Breast epithelium (tissue), 4 donors: ENCODE results near the gene MSANTD1. TPM values are rescaled to one million over a fixed set of nuclear protein-coding genes. Genes with fewer than 3 reads are reported as not detected.

Experiments used
- DNase-seq, 2 donors: peaks; one replicate each; pipeline ENCODE4 v3.0.0-alpha.2; 2019; ENCODE audit warnings: low spot score in 2 of 2
- H3K27ac ChIP-seq, 2 donors: fragments of 200-600 bp; sonication (generic) in 1 of 2; one replicate each; pipeline ENCODE4 v1.5.1; 2016 to 2019; ENCODE audit warnings: mild to moderate bottlenecking in 1 of 2
- H3K27me3 ChIP-seq, 2 donors: fragments of 200-600 bp; sonication (generic) in 1 of 2; one replicate each; pipeline versions ENCODE4 v1.5.1 to v1.6.0; 2017 to 2019; ENCODE audit warnings: control low read depth in 1 of 2, mild to moderate bottlenecking in 1 of 2
- H3K36me3 ChIP-seq: fragments of 200-600 bp; one replicate; pipeline ENCODE4 v1.5.1; 2019
- H3K4me1 ChIP-seq, 2 donors: fragments of 200-600 bp; sonication (generic); one replicate each; pipeline ENCODE4 v1.5.1; 2016 to 2019; ENCODE audit warnings: control low read depth in 1 of 2
- H3K4me3 ChIP-seq, 3 donors: fragments of 200-600 bp; sonication (generic); 1 replicate in 2 of 3; 2 replicates in 1 of 3; pipeline ENCODE4 v1.5.1; 2016 to 2019; ENCODE audit warnings: mild to moderate bottlenecking in 3 of 3, moderate library complexity in 2 of 3
- H3K9me3 ChIP-seq, 2 donors: fragments of 200-600 bp; sonication (generic) in 1 of 2; one replicate each; pipeline ENCODE4 v1.5.1; 2016 to 2019; ENCODE audit warnings: control low read depth in 1 of 2
- CTCF ChIP-seq, 3 donors: fragments of 450-650 bp; IDR thresholded peaks; one replicate each; pipeline ENCODE4 v1.5.1; 2016 to 2017; ENCODE audit warnings: antibody characterized with exemption in 3 of 3, mild to moderate bottlenecking in 3 of 3, moderate library complexity in 3 of 3
- POLR2A ChIP-seq: fragments of 450-650 bp; IDR thresholded peaks from one replicate; pipeline ENCODE4 v1.6.1; 2016; ENCODE audit warnings: antibody characterized with exemption, mild to moderate bottlenecking, moderate library complexity
- POLR2AphosphoS5 ChIP-seq, 3 donors: sonication (generic); formaldehyde crosslinking; IDR thresholded peaks; one replicate each; pipeline ENCODE4 v1.6.1; 2017; ENCODE audit warnings: antibody characterized with exemption in 3 of 3
- intact Hi-C: fragments of 100-400 bp; cut with DNase I; formaldehyde crosslinking; loops from one replicate; pipeline ENCODE4 v1.15.1; 2023; ENCODE audit warnings: low total_unique reads
- total RNA-seq, 3 donors: library from RNA; depleted of rRNA; stranded (reverse); fragments of >200 nt; gene quantifications; one replicate each; pipeline ENCODE4 v1.1.0, GENCODE V29; 2016

The MSANTD1 gene
- total RNA-seq, 3 donors from 2014 or later: 0.48 to 0.88 (median 0.66) TPM

DNA sequence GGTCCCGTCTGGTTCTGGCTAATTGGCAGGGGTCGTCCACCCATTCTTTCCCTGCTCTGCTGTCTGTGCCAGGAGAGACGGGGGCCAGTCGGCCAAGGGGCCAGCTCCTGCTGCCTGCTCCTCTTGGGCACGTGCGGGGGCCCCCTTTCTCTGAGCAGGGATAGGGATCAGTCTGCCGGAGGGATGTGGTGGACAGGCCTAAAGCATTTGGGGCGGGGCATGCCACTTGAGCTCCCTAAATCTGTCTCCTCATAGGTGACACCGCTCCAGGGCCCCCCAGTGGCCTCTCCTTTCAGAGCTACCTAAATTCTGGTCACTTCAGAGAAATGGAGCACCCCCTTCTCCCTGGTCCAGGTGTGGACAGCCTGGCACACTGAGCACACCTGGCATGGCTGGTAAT, 4.2 kb upstream of the MSANTD1 start:
- TF ChIP-seq CTCF (IDR thresholded peaks at IDR 0.05): no peak
- TF ChIP-seq POLR2AphosphoS5 (IDR thresholded peaks at IDR 0.05): no peak
- TF ChIP-seq POLR2A: no peak
- no peak overlapping the region for H3K4me3 ChIP-seq
- H3K36me3 ChIP-seq: no peaks in the 10 kb centered on the region
- no peak overlapping the region for H3K27ac ChIP-seq
- no peak for DNase-seq
- intact Hi-C loops: no loop called here
- no peaks in the 10 kb centered on the region for H3K9me3 ChIP-seq
- H3K27me3 ChIP-seq: no peaks in the 10 kb centered on the region
- H3K4me1 ChIP-seq: no peaks in the 10 kb centered on the region

- Histone ChIP-seq H3K9me3 (no peaks in the 10 kb centered on the region), H3K36me3 (no peaks in the 10 kb centered on the region), H3K4me3 (no peak overlapping the region), H3K4me1 (no peaks in the 10 kb centered on the region), H3K27me3 (no peaks in the 10 kb centered on the region), H3K27ac (no peak overlapping the region)
- TF ChIP-seq POLR2AphosphoS5 (IDR thresholded peaks at IDR 0.05): no peak
- no peak for TF ChIP-seq CTCF (IDR thresholded peaks at IDR 0.05)
- no peak for TF ChIP-seq POLR2A
- DNase-seq: no peak
- intact Hi-C loops: no loop called here
Measured at GRCh38 chr4:3245676-3246075, 3.3 kb upstream of the MSANTD1 start.

GRCh38 chr4:3246458-3247398, 2.2 kb upstream of the MSANTD1 start:
- no peak for TF ChIP-seq POLR2AphosphoS5 (IDR thresholded peaks at IDR 0.05)
- no peak for TF ChIP-seq CTCF (IDR thresholded peaks at IDR 0.05)
- no peak for TF ChIP-seq POLR2A
- no peaks in the 10 kb centered on the region for H3K27me3 ChIP-seq
- H3K4me1 ChIP-seq: no peaks in the 10 kb centered on the region
- H3K36me3 ChIP-seq: no peaks in the 10 kb centered on the region
- intact Hi-C loops: no loop called here
- no peak for DNase-seq
- no peak overlapping the region for H3K4me3 ChIP-seq
- no peaks in the 10 kb centered on the region for H3K9me3 ChIP-seq
- H3K27ac ChIP-seq: no peak overlapping the region

GRCh38 chr4:3247399-3248177, 1.4 kb upstream of the MSANTD1 start:
- Histone ChIP-seq H3K27me3 (no peaks in the 10 kb centered on the region), H3K36me3 (no peaks in the 10 kb centered on the region), H3K4me1 (no peaks in the 10 kb centered on the region), H3K4me3 (no peak overlapping the region), H3K9me3 (no peaks in the 10 kb centered on the region), H3K27ac (no peak overlapping the region)
- TF ChIP-seq CTCF (IDR thresholded peaks at IDR 0.05): no peak
- no peak for TF ChIP-seq POLR2AphosphoS5 (IDR thresholded peaks at IDR 0.05)
- no peak for TF ChIP-seq POLR2A
- intact Hi-C loops: no loop called here
- DNase-seq: no peak

- H3K27ac ChIP-seq: no peak overlapping the region
Measured at GRCh38 chr4:3248178-3248480, 830 bp upstream of the MSANTD1 start.

More at GRCh38 chr4:3248178-3248480, 830 bp upstream of the MSANTD1 start:
- DNase-seq: no peak
- Histone ChIP-seq H3K27me3 (no peaks in the 10 kb centered on the region), H3K36me3 (no peaks in the 10 kb centered on the region), H3K4me3 (no peak overlapping the region), H3K4me1 (no peaks in the 10 kb centered on the region), H3K9me3 (no peaks in the 10 kb centered on the region)
- intact Hi-C loops: no loop called here
- TF ChIP-seq POLR2AphosphoS5 (IDR thresholded peaks at IDR 0.05): no peak
- TF ChIP-seq POLR2A: no peak
- TF ChIP-seq CTCF (IDR thresholded peaks at IDR 0.05): no peak
